Measurements from ENCODE around the gene PPP6R2. TPM values are rescaled to one million over a fixed set of nuclear protein-coding genes. Genes with fewer than 3 reads are reported as not detected.

PPP6R2 gene
- polyA plus RNA-seq, 1 experiment, result 46.4 TPM

DNA sequence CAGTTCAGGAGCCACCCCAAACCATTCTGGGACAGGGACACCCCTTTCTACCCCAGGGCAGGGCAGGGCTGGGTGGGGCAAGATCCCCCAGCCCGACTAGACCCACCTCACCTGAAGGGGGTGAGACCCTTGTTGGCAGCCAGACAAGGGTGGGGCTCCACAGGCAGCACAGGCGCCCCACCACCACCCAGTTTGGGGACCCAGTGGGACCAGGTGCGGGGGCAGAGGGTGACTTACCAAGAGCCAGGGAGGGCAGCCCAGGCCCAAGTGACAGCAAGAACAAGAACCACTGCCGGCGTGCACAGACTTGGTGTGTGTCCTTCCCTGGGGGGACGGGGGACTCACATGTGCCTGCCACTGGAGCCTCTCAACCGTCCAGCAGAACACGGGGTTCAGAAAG is 140.4 kb downstream of the PPP6R2 start:
- ChIA-PET CTCF (interaction anchor here (2.8 kb wide), 1 partner anchor 14 kb away, joined by 14 read pairs; no protein-coding TSS in a partner anchor), POLR2A (interaction anchor here (0.8 kb wide), 1 partner anchor 208 kb away, joined by 3 read pairs; no protein-coding TSS in a partner anchor)
- Histone ChIP-seq H3K27me3 (ENCODE audit: control insufficient read depth, insufficient read depth, low read length) (peaks cover 8% of the 10 kb centered on the region; the same call in 1 of the 2 replicates), H3K4me3 (ENCODE audit: low read depth, low read length) (no peak overlapping the region), H3K36me3 (ENCODE audit: control insufficient read depth, insufficient read depth, low read length) (peaks cover 8% of the 10 kb centered on the region; the same call in 1 of the 2 replicates)
- no peak for DNase-seq (ENCODE audit: low read depth)
- TF ChIP-seq, protein P1, sequence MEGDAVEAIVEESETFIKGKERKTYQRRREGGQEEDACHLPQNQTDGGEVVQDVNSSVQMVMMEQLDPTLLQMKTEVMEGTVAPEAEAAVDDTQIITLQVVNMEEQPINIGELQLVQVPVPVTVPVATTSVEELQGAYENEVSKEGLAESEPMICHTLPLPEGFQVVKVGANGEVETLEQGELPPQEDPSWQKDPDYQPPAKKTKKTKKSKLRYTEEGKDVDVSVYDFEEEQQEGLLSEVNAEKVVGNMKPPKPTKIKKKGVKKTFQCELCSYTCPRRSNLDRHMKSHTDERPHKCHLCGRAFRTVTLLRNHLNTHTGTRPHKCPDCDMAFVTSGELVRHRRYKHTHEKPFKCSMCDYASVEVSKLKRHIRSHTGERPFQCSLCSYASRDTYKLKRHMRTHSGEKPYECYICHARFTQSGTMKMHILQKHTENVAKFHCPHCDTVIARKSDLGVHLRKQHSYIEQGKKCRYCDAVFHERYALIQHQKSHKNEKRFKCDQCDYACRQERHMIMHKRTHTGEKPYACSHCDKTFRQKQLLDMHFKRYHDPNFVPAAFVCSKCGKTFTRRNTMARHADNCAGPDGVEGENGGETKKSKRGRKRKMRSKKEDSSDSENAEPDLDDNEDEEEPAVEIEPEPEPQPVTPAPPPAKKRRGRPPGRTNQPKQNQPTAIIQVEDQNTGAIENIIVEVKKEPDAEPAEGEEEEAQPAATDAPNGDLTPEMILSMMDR (IDR thresholded peaks at IDR 0.05; ENCODE audit: insufficient read depth, low read depth, low read length), result no peak

DNA sequence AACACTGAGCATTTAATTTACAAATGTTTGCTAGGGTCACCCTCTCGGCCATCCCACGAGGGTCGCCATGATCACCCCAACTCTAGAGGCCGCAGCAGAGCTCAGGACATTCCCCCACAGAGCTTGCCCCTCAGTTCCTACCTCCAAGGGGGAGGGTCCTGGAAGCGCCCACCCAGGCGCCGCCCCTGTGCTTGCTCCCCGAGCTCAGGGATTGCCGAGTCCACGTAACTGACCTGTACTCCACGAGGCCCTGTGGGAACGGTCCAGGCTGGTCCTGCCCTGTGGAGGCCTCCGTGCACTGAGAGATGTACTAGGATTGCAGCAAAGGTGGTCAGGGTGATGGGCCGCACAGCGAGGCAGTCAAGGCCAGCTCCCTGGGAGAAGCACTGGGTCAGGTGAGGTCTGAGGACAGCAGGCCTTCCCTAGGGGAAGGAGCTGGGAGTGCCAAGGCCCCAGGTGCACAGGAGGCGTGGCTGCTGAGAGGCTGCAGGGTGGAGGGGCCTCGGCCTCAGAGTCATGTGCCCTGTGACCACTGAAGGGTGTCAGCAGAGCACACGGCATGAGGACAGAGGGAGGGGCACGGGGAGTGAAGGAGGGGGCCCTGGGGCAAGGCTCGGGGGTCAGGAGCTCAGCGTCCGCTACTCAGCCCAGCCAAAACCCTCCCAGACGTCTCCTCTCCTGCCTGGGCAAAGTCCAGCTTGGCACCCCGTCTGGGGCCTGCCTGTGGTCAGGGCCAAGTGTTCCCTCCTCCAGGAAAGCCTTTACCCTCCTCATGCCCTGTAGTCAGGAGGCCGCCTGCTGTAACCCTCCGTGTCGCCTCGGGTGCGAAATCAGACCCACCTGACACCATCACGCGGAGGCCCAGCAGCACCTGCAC is 141.1 kb downstream of the PPP6R2 start:
- Histone ChIP-seq H3K36me3 (ENCODE audit: control insufficient read depth, insufficient read depth, low read length) (peaks cover 8% of the 10 kb centered on the region; the same call in 1 of the 2 replicates), H3K4me3 (ENCODE audit: low read depth, low read length) (no peak overlapping the region), H3K27me3 (ENCODE audit: control insufficient read depth, insufficient read depth, low read length) (peaks cover 8% of the 10 kb centered on the region; the same call in 1 of the 2 replicates)
- POLR2A ChIA-PET, result interaction anchor here (0.6 to 0.8 kb wide), 2 partner anchors 10 to 207 kb away, joined by 3 read pairs; no protein-coding TSS in a partner anchor
- TF ChIP-seq, protein P1 (IDR thresholded peaks at IDR 0.05; ENCODE audit: insufficient read depth, low read depth, low read length), result no peak
- CTCF ChIA-PET, result interaction anchor here (2.8 kb wide), 1 partner anchor 13 kb away, joined by 14 read pairs; no protein-coding TSS in a partner anchor
- DNase-seq (ENCODE audit: low read depth), result no peak

DNA sequence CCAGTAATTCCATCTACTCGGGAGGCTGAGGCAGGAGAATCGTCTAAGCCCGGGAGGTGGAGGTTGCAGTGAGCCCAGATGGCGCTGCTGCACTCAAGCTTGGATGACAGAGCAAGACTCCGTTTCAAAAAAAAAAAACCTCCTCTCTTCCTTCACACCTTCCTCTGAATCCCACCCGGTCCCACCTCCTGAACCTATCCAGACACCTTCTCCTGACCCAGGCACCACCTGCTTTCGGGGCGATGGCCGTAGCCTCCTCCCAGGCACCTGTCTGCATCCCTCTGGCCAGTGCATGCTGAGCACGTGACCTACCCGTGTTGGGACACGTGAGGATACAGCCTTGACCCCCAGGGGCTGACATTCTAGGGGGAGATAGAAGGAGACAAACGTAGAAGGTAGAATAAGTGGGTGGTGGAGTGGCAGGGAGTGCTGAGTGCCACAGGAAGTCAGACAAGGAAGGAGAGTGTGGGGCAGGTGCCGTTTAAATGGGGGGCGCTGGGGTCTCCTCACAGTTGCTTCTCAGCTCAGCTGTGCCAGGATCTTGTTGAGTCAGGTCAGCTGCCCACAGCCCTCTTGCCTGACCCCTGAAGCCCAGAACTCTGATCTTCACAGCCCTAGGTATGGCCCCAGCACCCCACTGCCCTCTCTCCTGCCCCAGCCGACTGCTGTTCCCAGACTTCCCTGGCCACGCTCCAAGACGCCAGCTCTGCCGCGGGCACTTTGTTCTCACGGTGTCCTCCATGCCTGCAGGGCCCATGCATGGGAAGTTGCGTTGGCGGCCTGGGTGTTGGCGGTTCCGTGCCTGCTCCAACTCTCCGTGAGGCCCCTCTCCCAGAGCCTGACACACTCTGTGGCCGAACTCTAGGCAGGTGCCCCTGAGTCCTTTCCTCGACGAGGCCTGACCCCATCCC is 142.3 kb downstream of the PPP6R2 start:
- H3K4me3 ChIP-seq (ENCODE audit: low read depth, low read length), result no peak overlapping the region
- no peak for DNase-seq (ENCODE audit: low read depth)
- H3K36me3 ChIP-seq (ENCODE audit: control insufficient read depth, insufficient read depth, low read length), result peaks cover 8% of the 10 kb centered on the region; the same call in 1 of the 2 replicates
- CTCF ChIA-PET, result interaction anchor here (0.7 to 2.8 kb wide), 2 partner anchors 12 to 14 kb away, joined by 3 to 14 read pairs; no protein-coding TSS in a partner anchor
- POLR2A ChIA-PET, result interaction anchor here (0.6 to 0.8 kb wide), 2 partner anchors 11 to 12 kb away, joined by 3 to 10 read pairs; no protein-coding TSS in a partner anchor
- TF ChIP-seq, protein P1 (IDR thresholded peaks at IDR 0.05; ENCODE audit: insufficient read depth, low read depth, low read length), result no peak
- H3K27me3 ChIP-seq (ENCODE audit: control insufficient read depth, insufficient read depth, low read length), result 0 out of 2 replicates have a peak, but pooled peaks cover under 1% of the 10 kb centered on the region

DNA sequence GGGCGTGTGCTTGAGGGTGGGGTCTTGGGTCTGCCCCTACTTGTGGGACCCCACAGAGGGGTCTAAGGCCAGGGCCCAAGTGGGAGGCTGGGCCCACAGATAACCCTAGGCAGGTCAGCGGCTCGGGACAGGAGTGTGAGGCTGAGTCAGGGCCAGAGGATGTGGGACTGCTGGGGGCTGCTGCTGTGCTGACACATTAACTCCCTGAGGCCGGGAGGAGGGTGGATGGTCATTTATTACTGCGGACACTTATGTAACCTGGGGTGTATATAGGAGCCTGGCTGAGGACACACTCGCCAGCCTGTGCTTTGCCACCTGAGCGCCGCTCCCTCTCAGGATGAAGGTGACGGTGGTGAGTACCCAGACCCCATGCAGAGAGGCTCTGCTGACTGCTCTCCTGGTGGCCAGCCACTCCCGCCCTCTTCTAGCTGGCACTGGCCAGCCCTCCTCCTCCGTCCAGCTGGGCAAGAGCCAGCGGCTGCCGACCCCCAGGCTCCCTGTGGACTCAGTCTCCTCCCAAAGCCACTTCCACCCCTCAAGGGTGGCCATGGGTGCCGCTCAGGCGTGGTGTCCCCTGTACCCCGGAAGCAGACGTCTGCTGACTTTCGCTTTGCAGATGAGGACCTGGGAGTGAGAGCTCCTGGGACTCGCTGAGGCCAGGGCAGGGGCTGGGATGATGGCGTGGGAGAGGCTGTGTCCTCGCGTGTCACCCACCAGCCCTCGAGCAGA is 143.6 kb downstream of the PPP6R2 start, which contains the start of gene MIOX:
Gene MIOX, plus strand, starts transcription at position 299 of the 729 bp plus-strand sequence. Its CDS starts 39 bp downstream, at position 338.
- Histone ChIP-seq H3K36me3 (ENCODE audit: control insufficient read depth, insufficient read depth, low read length) (peaks cover 8% of the 10 kb centered on the region; the same call in 1 of the 2 replicates), H3K27me3 (ENCODE audit: control insufficient read depth, insufficient read depth, low read length) (no peaks in the 10 kb centered on the region), H3K4me3 (ENCODE audit: low read depth, low read length) (no peak within 1 kb of the TSS)
- TF ChIP-seq, protein P1 (IDR thresholded peaks at IDR 0.05; ENCODE audit: insufficient read depth, low read depth, low read length), result no peak
- POLR2A ChIA-PET, result no interaction called here
- CTCF ChIA-PET, result interaction anchor here (0.7 to 1.1 kb wide), 2 partner anchors 11 to 15 kb away, joined by 3 to 5 read pairs; no protein-coding TSS in a partner anchor
- no peak for DNase-seq (ENCODE audit: low read depth)

Measured in BJ (cell line).